ENCODE data around the gene DNAJC4. TPM values are rescaled to one million over a fixed set of nuclear protein-coding genes. Genes with fewer than 3 reads are reported as not detected.

The DNAJC4 gene
- total and polyA plus RNA-seq, 4 donors = 15.0 to 97.9 (median 26.8) TPM

DNA sequence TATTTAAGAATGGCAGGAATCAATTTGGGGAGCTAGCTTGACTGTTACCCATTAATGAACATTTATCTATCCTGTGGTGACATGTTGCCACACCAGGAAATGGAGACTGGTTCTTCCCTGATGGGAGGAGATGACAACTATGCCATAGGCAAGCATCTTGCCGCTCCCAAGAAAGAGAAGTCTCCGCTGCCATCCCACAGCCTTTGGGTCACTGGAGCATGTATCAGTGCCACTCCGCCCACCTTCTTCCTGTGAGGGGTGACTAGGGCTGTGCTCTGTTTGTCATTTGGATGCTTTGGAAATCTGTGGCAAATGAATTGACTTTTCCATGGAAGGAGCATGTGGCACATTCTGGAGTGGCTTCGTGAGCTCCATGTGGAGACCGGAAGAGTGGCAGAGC is 37.9 kb upstream of the DNAJC4 start:
- H3K36me3 ChIP-seq (ENCODE audit: control insufficient read depth in 1 of 2, insufficient read depth in 2 of 2, low read length in 1 of 2) = peaks cover 3 to 14% of the 10 kb centered on the region in 2 donors
- 90 to 91% methylated on average over 5 of the region's 5 CpGs for WGBS, 2 donors
- H3K4me1 ChIP-seq (ENCODE audit: control insufficient read depth in 1 of 2, insufficient read depth in 2 of 2, low read length in 2 of 2) = no peaks in the 10 kb centered on the region
- no peaks in the 10 kb centered on the region for H3K27me3 ChIP-seq (ENCODE audit: control insufficient read depth in 1 of 2, insufficient read depth in 2 of 2, low read length in 1 of 2)
- intact Hi-C loops (cut with DNase I) = no loop called here
- ATAC-seq (ENCODE audit: low FRiP score) (no peak), DNase-seq (no peak)
- no peak overlapping the region for H3K27ac ChIP-seq (ENCODE audit: low read depth in 1 of 2, low read length in 2 of 2)
- no peak overlapping the region for H3K4me3 ChIP-seq (ENCODE audit: low read length in 2 of 2)
- no peaks in the 10 kb centered on the region for H3K9me3 ChIP-seq (ENCODE audit: control insufficient read depth, low read length)

DNA sequence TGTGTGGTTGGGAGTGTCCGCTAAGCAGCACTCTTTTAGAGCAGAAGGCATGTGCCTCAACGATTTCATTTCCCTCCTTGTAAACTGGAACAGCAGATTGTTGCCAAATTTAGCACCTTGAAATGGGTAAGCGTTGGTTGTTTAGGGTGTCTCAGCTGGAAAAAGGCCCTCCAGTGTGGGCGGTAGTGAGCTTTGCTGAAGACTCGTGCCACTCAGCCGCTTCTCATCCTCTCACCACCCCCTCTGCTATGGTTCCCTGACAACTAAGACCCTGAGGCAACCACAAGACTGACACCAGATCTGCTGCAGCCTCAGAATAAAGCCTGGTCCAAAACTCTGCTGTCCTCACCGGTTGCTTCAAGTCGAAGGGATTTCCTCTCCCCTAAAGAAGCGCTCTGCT is 33.7 kb upstream of the DNAJC4 start:
- no peaks in the 10 kb centered on the region for H3K9me3 ChIP-seq (ENCODE audit: control insufficient read depth, low read length)
- no peaks in the 10 kb centered on the region for H3K4me1 ChIP-seq (ENCODE audit: control insufficient read depth in 1 of 2, insufficient read depth in 2 of 2, low read length in 2 of 2)
- peaks cover 13 to 20% of the 10 kb centered on the region in 2 donors for H3K36me3 ChIP-seq (ENCODE audit: control insufficient read depth in 1 of 2, insufficient read depth in 2 of 2, low read length in 1 of 2)
- DNase-seq (no peak), ATAC-seq (ENCODE audit: low FRiP score) (no peak)
- no peak overlapping the region for H3K27ac ChIP-seq (ENCODE audit: low read depth in 1 of 2, low read length in 2 of 2)
- 79 to 83% methylated on average over 9 of the region's 9 CpGs for whole genome bisulfite sequencing, 2 donors
- intact Hi-C loops (cut with DNase I) = no loop called here
- no peak overlapping the region for H3K4me3 ChIP-seq (ENCODE audit: low read length in 2 of 2)
- no peaks in the 10 kb centered on the region for H3K27me3 ChIP-seq (ENCODE audit: control insufficient read depth in 1 of 2, insufficient read depth in 2 of 2, low read length in 1 of 2)

DNA sequence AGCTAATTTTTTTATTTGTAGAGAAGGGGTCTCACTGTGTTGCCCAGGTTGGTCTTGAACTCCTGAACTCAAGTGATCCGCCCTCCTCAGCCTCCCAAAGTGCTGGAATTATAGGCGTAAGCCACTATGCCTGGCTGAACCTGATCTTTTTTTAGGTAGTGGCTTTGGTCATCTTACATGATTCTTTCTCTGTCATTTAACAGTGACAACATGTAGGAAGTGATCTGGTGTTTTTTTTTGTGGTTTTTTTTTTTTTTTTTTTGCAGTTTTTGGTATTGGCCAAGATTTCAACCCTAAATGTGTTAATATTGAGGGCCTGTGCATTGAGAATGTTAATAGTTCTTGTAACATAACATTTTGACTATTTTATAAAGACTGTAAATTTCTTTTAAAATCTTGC is 31.8 kb upstream of the DNAJC4 start:
- H3K27ac ChIP-seq (ENCODE audit: low read depth in 1 of 2, low read length in 2 of 2) = no peak overlapping the region
- H3K27me3 ChIP-seq (ENCODE audit: control insufficient read depth in 1 of 2, insufficient read depth in 2 of 2, low read length in 1 of 2) = no peaks in the 10 kb centered on the region
- DNase-seq = no peak
- ATAC-seq (ENCODE audit: low FRiP score) = no peak
- no peaks in the 10 kb centered on the region for H3K4me1 ChIP-seq (ENCODE audit: control insufficient read depth in 1 of 2, insufficient read depth in 2 of 2, low read length in 2 of 2)
- 95 to 96% methylated on average over 2 of the region's 2 CpGs for WGBS, 2 donors
- peaks cover 13 to 23% of the 10 kb centered on the region in 2 donors for H3K36me3 ChIP-seq (ENCODE audit: control insufficient read depth in 1 of 2, insufficient read depth in 2 of 2, low read length in 1 of 2)
- H3K4me3 ChIP-seq (ENCODE audit: low read length in 2 of 2) = no peak overlapping the region
- no peaks in the 10 kb centered on the region for H3K9me3 ChIP-seq (ENCODE audit: control insufficient read depth, low read length)
- intact Hi-C loops (cut with DNase I) = no loop called here

DNA sequence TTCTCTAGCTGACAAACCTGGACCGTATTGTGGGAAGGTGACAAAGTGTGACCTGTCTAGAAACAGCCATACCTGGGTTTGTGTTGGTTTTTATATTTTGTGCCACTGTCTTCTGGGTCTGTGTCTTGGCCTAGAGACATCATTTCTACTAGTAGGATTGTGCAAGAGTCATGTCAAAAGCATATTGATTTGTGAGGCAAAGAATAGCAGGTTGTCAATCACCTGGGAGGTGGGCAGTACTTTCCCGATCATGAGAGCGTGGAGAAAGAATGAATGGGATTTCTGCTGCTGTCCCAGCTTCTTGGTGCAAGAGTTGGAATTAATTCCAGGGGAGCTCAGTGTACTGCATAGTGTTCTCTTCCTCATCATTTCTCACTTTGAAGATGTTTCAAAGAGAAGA is 28.8 kb upstream of the DNAJC4 start:
- H3K27ac ChIP-seq (ENCODE audit: low read depth in 1 of 2, low read length in 2 of 2) = no peak overlapping the region
- intact Hi-C loops (cut with DNase I) = loop anchor here in 1 of 2 donors (5.0 kb wide), 1 partner anchor 101 kb away; the partner anchor contains the start of gene CATSPERZ
- peaks cover 10 to 17% of the 10 kb centered on the region in 2 donors for H3K36me3 ChIP-seq (ENCODE audit: control insufficient read depth in 1 of 2, insufficient read depth in 2 of 2, low read length in 1 of 2)
- H3K4me1 ChIP-seq (ENCODE audit: control insufficient read depth in 1 of 2, insufficient read depth in 2 of 2, low read length in 2 of 2) = no peaks in the 10 kb centered on the region
- no peak for DNase-seq
- H3K4me3 ChIP-seq (ENCODE audit: low read length in 2 of 2) = no peak overlapping the region
- H3K27me3 ChIP-seq (ENCODE audit: control insufficient read depth in 1 of 2, insufficient read depth in 2 of 2, low read length in 1 of 2) = no peaks in the 10 kb centered on the region
- WGBS, 2 donors = 70 to 73% methylated on average over 3 of the region's 3 CpGs
- no peak for ATAC-seq (ENCODE audit: low FRiP score)
- no peaks in the 10 kb centered on the region for H3K9me3 ChIP-seq (ENCODE audit: control insufficient read depth, low read length)

DNA sequence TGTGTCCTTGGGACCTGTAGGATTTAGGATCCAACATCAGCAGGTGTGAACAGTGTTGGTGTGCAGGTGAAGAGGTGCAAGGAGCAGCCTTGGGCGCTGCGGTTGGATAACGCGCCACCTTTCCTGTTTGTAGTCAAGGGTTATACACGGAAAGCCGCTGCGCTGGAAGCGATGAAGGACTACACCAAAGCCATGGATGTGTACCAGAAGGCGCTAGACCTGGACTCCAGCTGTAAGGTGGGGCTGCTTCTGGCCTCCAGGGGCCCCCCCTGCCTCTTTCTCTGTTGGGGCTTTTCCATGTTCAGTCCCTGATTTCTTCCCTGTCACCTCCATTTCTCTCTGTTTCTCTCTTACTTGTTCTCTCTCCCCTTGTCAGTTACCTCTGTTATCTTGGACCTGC is 27.4 kb upstream of the DNAJC4 start:
- DNase-seq (no peak), ATAC-seq (ENCODE audit: low FRiP score) (no peak)
- intact Hi-C loops (cut with DNase I) = loop anchor here in 1 of 2 donors (5.0 kb wide), 1 partner anchor 99 kb away; the partner anchor contains the start of gene CATSPERZ
- WGBS, 2 donors = 95 to 99% methylated on average over 7 to 9 of the region's 9 CpGs
- peaks cover 8 to 10% of the 10 kb centered on the region in 2 donors for H3K36me3 ChIP-seq (ENCODE audit: control insufficient read depth in 1 of 2, insufficient read depth in 2 of 2, low read length in 1 of 2)
- H3K9me3 ChIP-seq (ENCODE audit: control insufficient read depth, low read length) = no peaks in the 10 kb centered on the region
- no peak overlapping the region for H3K27ac ChIP-seq (ENCODE audit: low read depth in 1 of 2, low read length in 2 of 2)
- H3K27me3 ChIP-seq (ENCODE audit: control insufficient read depth in 1 of 2, insufficient read depth in 2 of 2, low read length in 1 of 2) = no peaks in the 10 kb centered on the region
- no peaks in the 10 kb centered on the region for H3K4me1 ChIP-seq (ENCODE audit: control insufficient read depth in 1 of 2, insufficient read depth in 2 of 2, low read length in 2 of 2)
- no peak overlapping the region for H3K4me3 ChIP-seq (ENCODE audit: low read length in 2 of 2)

DNA sequence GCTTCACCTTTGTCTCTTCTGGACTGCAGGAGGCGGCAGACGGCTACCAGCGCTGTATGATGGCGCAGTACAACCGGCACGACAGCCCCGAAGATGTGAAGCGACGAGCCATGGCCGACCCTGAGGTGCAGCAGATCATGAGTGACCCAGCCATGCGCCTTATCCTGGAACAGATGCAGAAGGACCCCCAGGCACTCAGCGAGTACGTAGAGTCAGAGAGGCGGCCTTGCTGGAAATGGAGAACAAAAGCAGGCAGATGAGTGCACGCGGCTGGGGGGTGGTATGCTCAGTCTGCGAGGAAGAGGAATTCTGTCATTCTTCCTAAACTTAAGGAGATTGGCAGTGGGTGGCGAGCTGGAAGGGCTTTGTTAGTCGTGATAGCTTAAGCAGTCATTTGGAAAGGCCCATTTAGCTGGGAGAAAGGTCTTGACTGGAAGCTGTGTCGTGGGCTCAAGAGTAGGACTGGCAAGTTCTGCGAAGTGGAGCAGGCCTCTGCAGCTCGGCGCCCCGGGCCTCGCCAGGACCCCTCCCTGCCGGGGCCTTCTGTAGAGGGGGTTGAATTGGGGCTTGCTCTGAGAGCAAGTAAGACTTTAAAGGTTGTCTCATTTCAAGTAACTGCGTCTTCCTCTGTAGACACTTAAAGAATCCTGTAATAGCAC is 26.8 kb upstream of the DNAJC4 start:
- Histone ChIP-seq H3K27me3 (ENCODE audit: control insufficient read depth in 1 of 2, insufficient read depth in 2 of 2, low read length in 1 of 2) (no peaks in the 10 kb centered on the region), H3K27ac (ENCODE audit: low read depth in 1 of 2, low read length in 2 of 2) (no peak overlapping the region), H3K36me3 (ENCODE audit: control insufficient read depth in 1 of 2, insufficient read depth in 2 of 2, low read length in 1 of 2) (peaks cover 4 to 8% of the 10 kb centered on the region in 2 donors), H3K4me1 (ENCODE audit: control insufficient read depth in 1 of 2, insufficient read depth in 2 of 2, low read length in 2 of 2) (no peaks in the 10 kb centered on the region), H3K9me3 (ENCODE audit: control insufficient read depth, low read length) (no peaks in the 10 kb centered on the region), H3K4me3 (ENCODE audit: low read length in 2 of 2) (no peak overlapping the region)
- intact Hi-C loops (cut with DNase I) = loop anchor here (2.0 to 5.0 kb wide), 2 partner anchors 97 to 99 kb away; partner anchors contain the start of gene CATSPERZ (in 2 of the 2)
- WGBS, 2 donors = 89 to 91% methylated on average over 27 of the region's 27 CpGs
- DNase-seq = no peak
- ATAC-seq (ENCODE audit: low FRiP score) = no peak

DNA sequence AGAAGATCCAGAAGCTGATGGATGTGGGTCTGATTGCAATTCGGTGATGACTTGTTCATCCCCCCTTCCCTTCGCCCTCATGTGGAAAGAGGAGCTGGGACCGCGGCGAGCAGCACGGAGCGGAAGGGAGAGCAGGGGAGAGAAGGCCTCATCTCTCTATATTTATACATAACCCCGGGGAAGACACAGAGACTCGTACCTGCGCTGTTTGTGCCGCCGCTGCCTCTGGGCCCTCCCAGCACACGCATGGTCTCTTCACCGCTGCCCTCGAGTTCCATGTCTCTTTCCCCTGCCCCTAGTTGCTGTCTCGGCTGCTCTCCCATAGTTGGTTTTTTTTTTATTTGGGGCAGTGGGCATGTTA is 26.3 kb upstream of the DNAJC4 start:
- H3K9me3 ChIP-seq (ENCODE audit: control insufficient read depth, low read length) = no peaks in the 10 kb centered on the region
- DNase-seq = no peak
- ATAC-seq (ENCODE audit: low FRiP score) = no peak
- no peaks in the 10 kb centered on the region for H3K27me3 ChIP-seq (ENCODE audit: control insufficient read depth in 1 of 2, insufficient read depth in 2 of 2, low read length in 1 of 2)
- intact Hi-C loops (cut with DNase I) = loop anchor here (2.0 to 5.0 kb wide), 2 partner anchors 97 to 98 kb away; partner anchors contain the start of gene CATSPERZ (in 2 of the 2)
- H3K4me1 ChIP-seq (ENCODE audit: control insufficient read depth in 1 of 2, insufficient read depth in 2 of 2, low read length in 2 of 2) = no peaks in the 10 kb centered on the region
- no peak overlapping the region for H3K27ac ChIP-seq (ENCODE audit: low read depth in 1 of 2, low read length in 2 of 2)
- H3K4me3 ChIP-seq (ENCODE audit: low read length in 2 of 2) = no peak overlapping the region
- WGBS, 2 donors = 79 to 85% methylated on average over 15 to 16 of the region's 16 CpGs
- peaks cover 4 to 8% of the 10 kb centered on the region in 2 donors for H3K36me3 ChIP-seq (ENCODE audit: control insufficient read depth in 1 of 2, insufficient read depth in 2 of 2, low read length in 1 of 2)

DNA sequence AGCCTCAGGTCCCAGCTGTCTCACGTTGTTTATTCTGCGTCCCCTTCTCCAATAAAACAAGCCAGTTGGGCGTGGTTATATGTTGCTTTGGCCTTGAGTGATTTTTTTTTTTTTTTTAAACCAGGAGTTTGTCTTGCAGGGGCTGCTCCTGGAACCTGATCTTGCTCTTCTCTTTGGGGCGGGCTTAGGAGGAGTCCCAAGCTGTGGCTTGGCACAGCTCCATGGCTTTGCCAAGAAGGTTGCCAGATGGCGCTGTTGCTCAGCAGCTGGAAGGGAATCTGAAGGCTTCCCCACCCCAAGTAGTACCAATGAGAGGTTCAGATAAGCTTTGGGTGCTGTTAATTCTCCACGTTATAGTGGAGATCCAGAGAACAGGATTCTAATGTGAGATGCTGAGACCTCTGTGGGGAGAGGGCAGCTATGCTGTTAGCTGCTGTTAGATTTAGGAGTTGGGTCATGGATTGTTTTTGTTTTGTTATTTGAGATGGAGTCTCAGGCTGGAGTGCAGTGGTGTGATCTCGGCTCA is 25.8 kb upstream of the DNAJC4 start:
- ATAC-seq (ENCODE audit: low FRiP score) (peak; percentile 74), DNase-seq (peak; percentile 92 to 94)
- Histone ChIP-seq H3K9me3 (ENCODE audit: control insufficient read depth, low read length) (no peaks in the 10 kb centered on the region), H3K4me3 (ENCODE audit: low read length in 2 of 2) (no peak overlapping the region), H3K4me1 (ENCODE audit: control insufficient read depth in 1 of 2, insufficient read depth in 2 of 2, low read length in 2 of 2) (no peaks in the 10 kb centered on the region), H3K27me3 (ENCODE audit: control insufficient read depth in 1 of 2, insufficient read depth in 2 of 2, low read length in 1 of 2) (no peaks in the 10 kb centered on the region), H3K27ac (ENCODE audit: low read depth in 1 of 2, low read length in 2 of 2) (no peak overlapping the region), H3K36me3 (ENCODE audit: control insufficient read depth in 1 of 2, insufficient read depth in 2 of 2, low read length in 1 of 2) (peaks cover 4 to 8% of the 10 kb centered on the region in 2 donors)
- intact Hi-C loops (cut with DNase I) = loop anchor here (2.0 to 5.0 kb wide), 2 partner anchors 96 to 98 kb away; partner anchors contain the start of gene CATSPERZ (in 2 of the 2)
- WGBS, 2 donors = 35 to 37% methylated on average over 7 of the region's 7 CpGs

Data from aorta (tissue), 5 donors.